ENCODE data around the gene PTPRH.
"Not testable (repeated sequence)": the region's sequence is repeated elsewhere in the genome, so short reads cannot be mapped to it uniquely, and the experiment has no call there.

The PTPRH gene

DNA sequence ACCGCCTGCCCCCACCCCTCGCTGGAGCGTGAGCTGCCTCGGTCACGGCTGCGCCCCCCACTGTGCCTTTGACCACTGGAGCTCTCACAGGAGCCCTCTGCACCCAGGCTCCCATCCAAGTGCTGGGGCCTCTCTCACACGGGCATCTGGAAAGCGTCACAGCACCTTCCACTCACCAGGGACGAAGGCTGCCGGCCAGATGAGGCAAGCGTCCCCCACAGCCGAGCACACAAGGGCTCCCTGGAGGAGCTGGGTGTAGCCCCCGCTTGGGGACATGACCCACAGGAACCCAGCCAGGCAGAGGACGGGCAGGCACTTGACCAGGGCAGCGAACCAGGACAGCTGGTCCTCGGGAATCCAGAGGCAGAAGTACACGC, 18.7 kb upstream of the PTPRH start:
- TF ChIP-seq, protein P1, sequence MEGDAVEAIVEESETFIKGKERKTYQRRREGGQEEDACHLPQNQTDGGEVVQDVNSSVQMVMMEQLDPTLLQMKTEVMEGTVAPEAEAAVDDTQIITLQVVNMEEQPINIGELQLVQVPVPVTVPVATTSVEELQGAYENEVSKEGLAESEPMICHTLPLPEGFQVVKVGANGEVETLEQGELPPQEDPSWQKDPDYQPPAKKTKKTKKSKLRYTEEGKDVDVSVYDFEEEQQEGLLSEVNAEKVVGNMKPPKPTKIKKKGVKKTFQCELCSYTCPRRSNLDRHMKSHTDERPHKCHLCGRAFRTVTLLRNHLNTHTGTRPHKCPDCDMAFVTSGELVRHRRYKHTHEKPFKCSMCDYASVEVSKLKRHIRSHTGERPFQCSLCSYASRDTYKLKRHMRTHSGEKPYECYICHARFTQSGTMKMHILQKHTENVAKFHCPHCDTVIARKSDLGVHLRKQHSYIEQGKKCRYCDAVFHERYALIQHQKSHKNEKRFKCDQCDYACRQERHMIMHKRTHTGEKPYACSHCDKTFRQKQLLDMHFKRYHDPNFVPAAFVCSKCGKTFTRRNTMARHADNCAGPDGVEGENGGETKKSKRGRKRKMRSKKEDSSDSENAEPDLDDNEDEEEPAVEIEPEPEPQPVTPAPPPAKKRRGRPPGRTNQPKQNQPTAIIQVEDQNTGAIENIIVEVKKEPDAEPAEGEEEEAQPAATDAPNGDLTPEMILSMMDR (conservative IDR thresholded peaks at IDR 0.05; ENCODE audit: low read length) = no peak
- H3K4me3 ChIP-seq (ENCODE audit: low read length) = no peak overlapping the region
- no peak for DNase-seq (ENCODE audit: low read depth)

DNA sequence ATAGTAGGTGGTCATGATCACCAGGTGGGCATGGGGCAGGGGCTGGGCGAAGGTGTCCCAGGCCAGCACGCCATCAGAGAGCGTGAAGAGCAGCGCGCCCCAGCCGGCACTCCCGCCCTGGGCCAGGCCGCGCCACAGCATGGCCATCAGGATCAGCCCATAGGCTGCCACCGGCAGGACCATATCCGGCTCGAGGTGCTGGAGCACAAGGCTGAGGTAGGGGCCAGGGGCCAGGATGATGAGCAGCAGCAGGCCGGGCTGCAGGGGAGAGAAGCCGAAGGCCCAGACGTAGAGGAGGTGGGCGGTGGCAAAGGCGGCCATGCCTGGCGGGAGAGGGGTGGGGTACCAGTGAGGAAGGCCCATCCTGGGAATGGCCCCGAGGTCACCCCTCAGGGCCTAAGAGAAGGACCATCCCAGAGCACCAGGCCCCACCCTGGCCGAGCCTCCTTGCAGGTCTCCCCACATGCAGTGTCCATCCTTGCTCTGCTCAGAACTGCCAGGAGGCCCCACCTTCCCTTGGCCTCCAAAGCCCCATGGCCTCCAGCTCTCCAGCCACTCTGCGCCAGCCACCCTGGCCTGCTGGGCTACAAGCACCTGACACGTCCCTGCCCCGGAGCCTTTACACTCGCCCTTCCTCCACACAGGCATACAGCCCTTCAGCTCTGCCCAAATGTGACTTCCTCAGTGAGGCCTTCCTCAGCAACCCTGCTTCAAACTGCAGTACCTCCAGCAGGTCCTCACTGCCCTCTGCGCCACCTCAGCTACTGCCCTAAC, 18.1 kb upstream of the PTPRH start:
- DNase-seq (ENCODE audit: low read depth) = no peak
- H3K4me3 ChIP-seq (ENCODE audit: low read length) = no peak overlapping the region
- TF ChIP-seq, protein P1 (conservative IDR thresholded peaks at IDR 0.05; ENCODE audit: low read length) = no peak

DNA sequence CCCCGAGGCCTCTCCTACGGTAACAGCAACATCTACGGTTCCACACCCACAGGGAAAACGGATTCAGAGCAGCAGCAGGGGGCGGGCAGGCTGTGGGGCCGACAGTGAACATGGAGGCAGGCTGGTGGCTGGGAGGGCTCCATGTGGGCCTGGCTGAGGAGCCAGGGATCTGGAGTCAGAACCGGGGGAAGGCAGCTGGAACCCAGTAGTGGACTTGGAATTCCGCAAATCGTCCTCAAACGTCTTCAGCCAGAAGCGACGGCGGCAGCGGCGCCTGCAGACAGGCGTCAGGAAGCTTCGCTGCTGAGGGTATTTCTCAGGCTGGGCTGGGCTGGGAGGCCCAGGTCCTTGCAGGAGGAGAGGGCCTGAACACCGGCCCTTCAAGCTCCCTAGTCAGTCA, 17.5 kb upstream of the PTPRH start:
- TF ChIP-seq, protein P1 (conservative IDR thresholded peaks at IDR 0.05; ENCODE audit: low read length) = no peak
- no peak overlapping the region for H3K4me3 ChIP-seq (ENCODE audit: low read length)
- DNase-seq (ENCODE audit: low read depth) = no peak

DNA sequence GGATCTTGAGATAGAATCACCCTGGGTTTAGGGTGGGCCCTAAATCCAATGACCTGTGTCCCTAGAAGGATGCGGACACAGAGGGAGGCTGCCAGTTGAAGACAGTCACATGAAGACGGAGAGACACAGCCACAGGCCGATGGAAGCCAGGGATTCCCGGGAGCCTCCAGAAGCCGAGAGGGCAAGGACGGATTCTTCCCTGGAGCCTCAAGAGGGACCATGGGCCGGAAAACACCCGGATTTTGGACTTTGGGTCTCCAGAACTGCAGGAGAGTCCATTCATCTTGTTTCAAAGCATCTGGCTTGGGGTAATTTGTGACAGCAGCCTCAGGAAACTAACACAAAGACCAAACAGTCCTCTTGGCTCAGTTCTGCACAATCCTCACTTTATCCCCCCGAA, 17.0 kb upstream of the PTPRH start:
- H3K4me3 ChIP-seq (ENCODE audit: low read length) = no peak overlapping the region
- TF ChIP-seq, protein P1 (conservative IDR thresholded peaks at IDR 0.05; ENCODE audit: low read length) = no peak
- no peak for DNase-seq (ENCODE audit: low read depth)

- DNase-seq (ENCODE audit: low read depth) = no peak
Observed at GRCh38 chr19:55225415-55225958, 16.2 kb upstream of the PTPRH start.

GRCh38 chr19:55224679-55225414, 15.5 kb upstream of the PTPRH start:
- not testable (repeated sequence) for DNase-seq (ENCODE audit: low read depth); H3K4me3 ChIP-seq (ENCODE audit: low read length)

More at GRCh38 chr19:55225415-55225958, 16.2 kb upstream of the PTPRH start:
- H3K4me3 ChIP-seq (ENCODE audit: low read length) = no peak overlapping the region
- TF ChIP-seq, protein P1 (conservative IDR thresholded peaks at IDR 0.05; ENCODE audit: low read length) = no peak

DNA sequence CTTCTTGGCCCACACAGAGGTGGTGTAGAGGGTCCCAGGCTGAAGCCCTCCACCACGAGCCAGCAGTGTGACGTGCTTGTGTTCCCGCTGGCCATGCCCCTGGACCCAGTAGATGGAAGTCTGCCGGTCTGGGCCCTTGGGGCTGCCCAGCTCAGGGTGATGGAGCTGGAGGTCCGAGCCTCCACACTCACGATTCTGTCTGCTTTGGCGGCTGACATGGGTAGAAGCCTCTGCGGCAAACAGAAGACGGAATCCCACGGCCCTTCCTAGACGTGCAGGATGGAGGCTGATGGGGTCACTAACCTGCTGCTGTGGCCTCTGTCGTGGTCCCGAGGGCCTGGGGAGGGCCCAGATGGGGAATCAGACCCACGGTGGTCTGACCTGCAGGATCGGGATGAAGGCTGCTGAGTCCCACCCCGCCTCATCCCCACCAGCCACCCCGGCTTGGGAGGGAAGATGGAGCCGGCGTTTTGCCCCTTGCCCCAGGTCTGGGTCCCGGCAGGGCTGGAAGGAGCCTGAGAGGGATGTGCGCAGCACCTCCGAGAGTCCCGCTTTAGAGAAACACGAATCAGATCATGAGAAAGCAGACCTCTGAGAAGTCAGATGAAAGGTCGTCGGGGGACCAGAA, 14.9 kb upstream of the PTPRH start:
- H3K4me3 ChIP-seq (ENCODE audit: low read length) = no peak overlapping the region
- no peak for DNase-seq (ENCODE audit: low read depth)
- TF ChIP-seq, protein P1 (conservative IDR thresholded peaks at IDR 0.05; ENCODE audit: low read length) = no peak

All from AG10803 (cell line).